GM06990 (cell line): ENCODE data around the gene ATOH8.

Experiments used
- DNase-seq: peaks from one replicate; pipeline ENCODE4 v3.0.0-alpha.2; 2011; ENCODE audit not compliant: insufficient read length; ENCODE audit errors: extremely low read depth
- H3K27me3 ChIP-seq: replicated peaks from 2 replicates; pipeline ENCODE4 v1.6.0; 2011; ENCODE audit warnings: low read length; ENCODE audit not compliant: control insufficient read depth, insufficient read depth
- H3K36me3 ChIP-seq: 2 replicates; pipeline ENCODE4 v1.5.1; 2011; ENCODE audit warnings: low read length; ENCODE audit not compliant: control insufficient read depth, insufficient read depth
- H3K4me3 ChIP-seq: replicated peaks from 2 replicates; pipeline ENCODE4 v1.5.1; 2011; ENCODE audit warnings: low read depth, mild to moderate bottlenecking, control low read depth, low read length
- TF ChIP-seq, protein P1 (sequence below): IDR thresholded peaks from 2 replicates; pipeline ENCODE4 v1.5.1; 2011; ENCODE audit warnings: low read length, control low read depth, mild to moderate bottlenecking, inconsistent platforms; ENCODE audit not compliant: insufficient read depth, poor library complexity, severe bottlenecking

Gene ATOH8

DNA sequence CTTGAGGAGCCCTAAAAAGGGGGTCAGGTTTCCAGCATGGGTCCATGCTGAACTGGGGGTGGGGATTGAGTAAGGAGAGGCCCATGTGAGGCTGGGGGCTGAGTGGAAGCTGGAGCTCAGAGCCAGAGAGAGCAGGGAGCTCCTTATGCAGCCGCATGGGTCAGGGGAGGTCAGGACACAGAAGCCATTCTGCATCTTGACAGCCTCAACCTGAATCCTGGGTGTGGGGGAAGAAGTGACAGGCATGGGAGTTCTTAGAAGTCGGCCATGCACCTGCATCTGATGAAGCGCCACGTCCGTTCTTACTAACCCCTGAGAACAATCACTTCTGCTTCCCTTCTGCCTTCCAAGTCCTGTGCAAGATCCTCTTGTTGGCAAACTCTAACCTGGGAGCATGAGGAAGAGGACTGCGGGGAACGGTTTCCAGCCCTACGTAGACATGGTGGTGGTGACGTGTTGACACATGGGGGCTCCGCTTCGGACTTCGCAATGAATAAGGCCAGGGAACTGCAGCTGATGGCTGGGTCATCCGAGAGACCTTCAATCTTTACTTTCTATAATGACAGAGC, 37.4 kb upstream of the ATOH8 start:
- no peaks in the 10 kb centered on the region; the same call in none of the 2 replicates for H3K27me3 ChIP-seq
- H3K36me3 ChIP-seq: no peaks in the 10 kb centered on the region
- no peak for DNase-seq
- H3K4me3 ChIP-seq: no peak overlapping the region
- TF ChIP-seq, protein P1, sequence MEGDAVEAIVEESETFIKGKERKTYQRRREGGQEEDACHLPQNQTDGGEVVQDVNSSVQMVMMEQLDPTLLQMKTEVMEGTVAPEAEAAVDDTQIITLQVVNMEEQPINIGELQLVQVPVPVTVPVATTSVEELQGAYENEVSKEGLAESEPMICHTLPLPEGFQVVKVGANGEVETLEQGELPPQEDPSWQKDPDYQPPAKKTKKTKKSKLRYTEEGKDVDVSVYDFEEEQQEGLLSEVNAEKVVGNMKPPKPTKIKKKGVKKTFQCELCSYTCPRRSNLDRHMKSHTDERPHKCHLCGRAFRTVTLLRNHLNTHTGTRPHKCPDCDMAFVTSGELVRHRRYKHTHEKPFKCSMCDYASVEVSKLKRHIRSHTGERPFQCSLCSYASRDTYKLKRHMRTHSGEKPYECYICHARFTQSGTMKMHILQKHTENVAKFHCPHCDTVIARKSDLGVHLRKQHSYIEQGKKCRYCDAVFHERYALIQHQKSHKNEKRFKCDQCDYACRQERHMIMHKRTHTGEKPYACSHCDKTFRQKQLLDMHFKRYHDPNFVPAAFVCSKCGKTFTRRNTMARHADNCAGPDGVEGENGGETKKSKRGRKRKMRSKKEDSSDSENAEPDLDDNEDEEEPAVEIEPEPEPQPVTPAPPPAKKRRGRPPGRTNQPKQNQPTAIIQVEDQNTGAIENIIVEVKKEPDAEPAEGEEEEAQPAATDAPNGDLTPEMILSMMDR: no peak

DNA sequence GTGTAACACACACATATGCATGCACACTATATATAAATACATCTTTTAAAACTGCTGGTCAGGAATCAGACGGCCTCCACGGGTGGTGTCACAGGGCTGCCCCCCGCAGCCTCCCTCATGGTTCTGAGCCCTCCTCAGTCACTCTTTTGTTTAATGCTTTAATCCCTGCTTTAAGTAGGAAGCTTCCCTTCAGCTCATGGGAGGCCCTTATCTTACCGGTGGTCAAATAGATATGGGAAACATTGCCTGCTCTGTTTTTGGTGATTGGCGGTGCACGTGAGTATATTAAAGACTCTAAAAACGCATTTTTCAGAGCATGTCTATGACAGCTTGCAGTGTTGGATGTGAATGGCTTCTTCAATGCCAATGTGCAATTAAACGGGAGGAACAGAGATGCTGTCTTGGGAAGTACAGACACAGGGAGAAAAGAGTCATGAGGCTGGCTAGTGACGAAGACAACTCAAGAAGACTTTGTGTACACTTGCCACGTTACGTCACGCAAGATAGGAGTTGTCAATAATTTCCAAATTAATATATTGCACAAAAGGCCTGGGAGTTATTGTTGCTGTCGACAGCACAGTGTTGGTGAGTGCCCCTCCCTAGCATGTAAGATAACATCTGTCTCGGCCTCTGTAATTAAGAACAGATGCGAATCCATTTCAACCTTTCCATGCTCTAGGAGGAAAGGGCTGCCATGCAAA, 36.3 kb upstream of the ATOH8 start:
- TF ChIP-seq, protein P1: no peak
- no peak for DNase-seq
- Histone ChIP-seq H3K27me3 (no peaks in the 10 kb centered on the region; the same call in none of the 2 replicates), H3K4me3 (no peak overlapping the region), H3K36me3 (no peaks in the 10 kb centered on the region)

DNA sequence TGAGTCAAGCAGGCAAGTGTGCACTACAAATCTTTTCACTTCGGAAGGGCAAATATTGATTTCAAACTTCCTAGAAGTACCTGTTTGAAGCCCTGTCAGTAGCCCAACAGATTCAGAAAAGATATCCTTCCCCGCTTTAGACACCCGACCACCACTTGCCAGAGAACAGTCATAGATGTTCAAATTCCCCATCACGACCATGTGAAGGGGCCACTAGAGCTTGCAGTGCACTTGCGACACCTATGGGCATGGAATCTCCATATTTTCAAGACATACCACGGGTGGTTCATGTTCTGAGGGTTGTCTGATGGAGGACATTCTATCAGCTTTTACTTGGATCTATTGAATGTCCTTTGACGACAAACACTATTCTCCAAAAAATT, 35.8 kb upstream of the ATOH8 start:
- Histone ChIP-seq H3K4me3 (no peak overlapping the region), H3K27me3 (no peaks in the 10 kb centered on the region; the same call in none of the 2 replicates), H3K36me3 (no peaks in the 10 kb centered on the region)
- TF ChIP-seq, protein P1: no peak
- DNase-seq: no peak

DNA sequence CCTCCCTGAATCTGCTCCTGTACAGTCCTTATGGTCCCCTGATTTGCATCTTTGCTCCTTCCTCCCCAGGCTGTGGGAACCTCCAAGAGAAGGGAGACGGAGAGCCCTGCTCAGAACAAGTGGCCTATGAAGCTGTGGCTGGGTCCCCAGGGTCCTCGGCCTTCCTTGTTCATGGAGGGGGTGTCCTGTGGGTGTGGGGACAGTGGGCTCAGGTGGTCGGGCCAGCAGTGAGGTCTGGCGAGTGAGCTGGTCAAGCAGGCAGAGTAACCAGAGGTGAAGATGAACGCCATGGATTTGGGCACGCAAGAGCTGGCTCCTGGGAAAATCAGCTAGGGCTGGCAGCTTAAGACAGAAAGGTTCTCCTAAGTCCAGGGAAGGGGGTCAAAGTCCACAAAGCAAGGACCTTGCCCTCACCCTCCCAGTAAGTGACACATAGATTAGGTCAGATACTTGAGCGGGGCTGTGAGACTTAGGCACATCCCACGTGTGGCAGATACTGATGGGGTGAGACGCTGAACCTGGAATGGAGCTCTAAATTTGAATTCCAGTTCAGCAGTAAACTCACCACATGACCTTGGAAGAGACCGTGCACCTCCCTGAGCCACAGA, 34.8 kb upstream of the ATOH8 start:
- no peaks in the 10 kb centered on the region for H3K36me3 ChIP-seq
- no peak overlapping the region for H3K4me3 ChIP-seq
- H3K27me3 ChIP-seq: no peaks in the 10 kb centered on the region; the same call in none of the 2 replicates
- DNase-seq: no peak
- TF ChIP-seq, protein P1: no peak

DNA sequence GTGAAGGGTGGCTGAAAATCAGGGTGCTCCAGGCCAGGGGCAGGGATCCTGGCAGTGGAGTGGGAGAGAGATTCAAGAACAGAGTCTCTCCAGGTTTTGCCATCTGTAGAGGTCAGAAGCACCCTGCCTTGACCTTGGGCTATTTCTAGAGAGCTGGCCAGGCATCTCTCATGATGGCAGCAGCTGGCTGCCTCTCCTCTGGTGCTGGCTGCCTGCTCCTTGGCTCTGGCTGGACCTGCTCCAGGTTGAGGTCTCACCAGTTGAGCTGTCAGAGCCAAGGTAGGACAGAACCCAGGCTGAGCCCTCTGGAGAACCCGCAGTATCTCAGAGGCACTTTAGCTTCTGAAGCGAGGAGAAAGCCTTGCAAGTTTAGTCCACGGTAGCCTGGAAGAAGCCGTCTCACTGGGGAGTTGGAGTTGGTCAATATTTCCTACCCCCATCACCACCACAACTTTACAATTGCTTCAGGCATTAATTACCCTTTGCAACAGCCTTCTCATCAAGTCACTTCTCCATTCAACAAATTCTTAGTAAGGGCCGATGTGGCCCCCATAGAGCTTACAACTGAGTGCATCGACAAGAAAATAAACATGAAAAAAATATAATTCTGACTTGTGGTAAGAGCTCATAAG, 34.1 kb upstream of the ATOH8 start:
- TF ChIP-seq, protein P1: no peak
- Histone ChIP-seq H3K4me3 (no peak overlapping the region), H3K36me3 (no peaks in the 10 kb centered on the region), H3K27me3 (no peaks in the 10 kb centered on the region; the same call in none of the 2 replicates)
- DNase-seq: no peak
